ENCODE data around the gene PXK.

Gene PXK

GRCh38 chr3:58341376-58341775, 8.7 kb downstream of the PXK start (continued):
- TF ChIP-seq PRDM2 (tag by site-specific recombination; IDR thresholded peaks at IDR 0.05; ENCODE audit: borderline replicate concordance) = no peak
- TF ChIP-seq ZNF654 (tag by site-specific recombination; IDR thresholded peaks at IDR 0.05; ENCODE audit: low read depth) = no peak
- no peak for TF ChIP-seq ZNF658 (tag by site-specific recombination; IDR thresholded peaks at IDR 0.05)
- no peak for TF ChIP-seq YY2 (tag by site-specific recombination; IDR thresholded peaks at IDR 0.05)
- TF ChIP-seq ZNF341 (tag by site-specific recombination; IDR thresholded peaks at IDR 0.05; ENCODE audit: low read depth) = no peak
- TF ChIP-seq ZNF677 (tag by site-specific recombination; IDR thresholded peaks at IDR 0.05) = no peak
- no peak for TF ChIP-seq ZNF202 (tag by site-specific recombination; IDR thresholded peaks at IDR 0.05; ENCODE audit: borderline replicate concordance)
- no peak for TF ChIP-seq ZNF10 (tag by site-specific recombination; IDR thresholded peaks at IDR 0.05)
- TF ChIP-seq ZNF530 (tag by site-specific recombination; IDR thresholded peaks at IDR 0.05; ENCODE audit: low read depth) = no peak
- no peak for TF ChIP-seq ZNF398 (tag by site-specific recombination; IDR thresholded peaks at IDR 0.05)
- TF ChIP-seq ZNF140 (tag by site-specific recombination; IDR thresholded peaks at IDR 0.05) = no peak
- no peak for TF ChIP-seq ZNF600 (tag by site-specific recombination; IDR thresholded peaks at IDR 0.05)
- TF ChIP-seq BCL11A (tag by site-specific recombination; IDR thresholded peaks at IDR 0.05; ENCODE audit: low read depth) = no peak

GRCh38 chr3:58342676-58343075, 10.0 kb downstream of the PXK start:
- TF ChIP-seq HOXC10 (CRISPR knock-in tag; IDR thresholded peaks at IDR 0.05) (no peak), GLI2 (tag by site-specific recombination; IDR thresholded peaks at IDR 0.05; ENCODE audit: borderline replicate concordance, low read depth) (no peak), ZNF621 (tag by site-specific recombination; IDR thresholded peaks at IDR 0.05) (no peak), ZNF311 (tag by site-specific recombination; IDR thresholded peaks at IDR 0.05; ENCODE audit: borderline replicate concordance) (no peak), ZNF521 (tag by site-specific recombination; IDR thresholded peaks at IDR 0.05) (no peak), OSR2 (tag by site-specific recombination; IDR thresholded peaks at IDR 0.05) (no peak), ZNF221 (tag by site-specific recombination; IDR thresholded peaks at IDR 0.05; ENCODE audit: borderline replicate concordance) (no peak)
- POLR2A ChIA-PET = no interaction called here
- H3K9me3 ChIP-seq (ENCODE audit: control insufficient read depth, insufficient read depth, low read depth, low read length) = no peaks in the 10 kb centered on the region
- H3K4me1 ChIP-seq (ENCODE audit: control insufficient read depth, insufficient read depth, low read length) = no peaks in the 10 kb centered on the region
- peaks cover 0 to 10% of the 10 kb centered on the region in 2 experiments; a peak in 2 of 3 replicates for H3K36me3 ChIP-seq (ENCODE audit: control insufficient read depth in 2 of 2, insufficient read depth in 1 of 2, low read length in 2 of 2)
- CTCF ChIA-PET = interaction anchor here (0.6 to 0.8 kb wide), 2 partner anchors 165 to 500 kb away, joined by 3 to 6 read pairs; no protein-coding TSS in a partner anchor
- H3K4me3 ChIP-seq (ENCODE audit: low read depth, low read length) = no peak overlapping the region
- H3K27ac ChIP-seq (ENCODE audit: extremely low read depth, low read depth, low read length) = no peak overlapping the region

Measured in HEK293 (cell line).